WTC11 (cell line): Measurements from ENCODE around the gene SLC41A1. TPM values are rescaled to one million over a fixed set of nuclear protein-coding genes. Genes with fewer than 3 reads are reported as not detected.

Source experiments
- ATAC-seq: fragments of 200-7000 bp; cut with Tn5 transposase; 2 replicates; pipeline ENCODE4 v1.10.0; 2021; ENCODE audit warnings: mild to moderate bottlenecking, moderate library complexity
- CTCF ChIA-PET: fragments of 300-600 bp; sonication (Branson Sonifier 250); formaldehyde crosslinking; loops from one replicate; lab custom pipeline; 2021; ENCODE audit warnings: antibody characterized with exemption; lab: Charles Lee
- POLR2A ChIA-PET: fragments of 350-600 bp; sonication (Branson Sonifier 250); formaldehyde crosslinking; loops from one replicate; lab custom pipeline; 2021; ENCODE audit warnings: antibody characterized with exemption; lab: Charles Lee
- DNase-seq: peaks from one replicate; pipeline ENCODE4 v3.0.0; 2021; ENCODE audit warnings: low spot score
- H3K27ac Mint-ChIP-seq: 2 replicates; pipeline ENCODE4 v1.8.0; 2021; ENCODE audit warnings: mixed read lengths
- H3K27me3 Mint-ChIP-seq: 2 replicates; pipeline ENCODE4 v1.8.0; 2021; ENCODE audit warnings: low read depth, mild to moderate bottlenecking, moderate library complexity, mixed read lengths
- H3K36me3 Mint-ChIP-seq: 2 replicates; pipeline ENCODE4 v1.8.0; 2021; ENCODE audit warnings: mixed read lengths
- H3K4me1 Mint-ChIP-seq: 2 replicates; pipeline ENCODE4 v1.8.0; 2022; ENCODE audit warnings: mixed read lengths
- H3K4me3 Mint-ChIP-seq: 2 replicates; pipeline ENCODE4 v1.8.0; 2021; ENCODE audit warnings: mild to moderate bottlenecking, moderate library complexity, mixed read lengths
- H3K9me3 Mint-ChIP-seq: 2 replicates; pipeline ENCODE4 v1.8.0; 2021; ENCODE audit warnings: mixed read lengths
- ATF1 ChIP-seq: sonication (generic); formaldehyde crosslinking; IDR thresholded peaks from 2 replicates; pipeline ENCODE4 v1.8.1; 2023; ENCODE audit warnings: mild to moderate bottlenecking, moderate library complexity, missing genetic modification reagents
- CREB1 ChIP-seq: sonication (generic); formaldehyde crosslinking; IDR thresholded peaks from 2 replicates; pipeline ENCODE4 v1.8.0; 2023; ENCODE audit warnings: mild to moderate bottlenecking, missing genetic modification reagents
- EMX1 ChIP-seq: fragments of 250-450 bp; sonication (Bioruptor Pico); IDR thresholded peaks from 2 replicates; pipeline ENCODE4 v1.8.0; 2021; ENCODE audit warnings: mild to moderate bottlenecking
- KAT7 ChIP-seq: sonication (generic); formaldehyde crosslinking; IDR thresholded peaks from 2 replicates; pipeline ENCODE4 v1.8.1; 2023; ENCODE audit warnings: missing genetic modification reagents, mild to moderate bottlenecking, borderline replicate concordance
- NFE2L1 ChIP-seq: sonication (generic); formaldehyde crosslinking; IDR thresholded peaks from 2 replicates; pipeline ENCODE4 v1.8.1; 2023; ENCODE audit warnings: missing genetic modification reagents
- SMAD4 ChIP-seq: sonication (generic); formaldehyde crosslinking; IDR thresholded peaks from 2 replicates; pipeline ENCODE4 v1.8.0; 2022; ENCODE audit warnings: mild to moderate bottlenecking, missing genetic modification reagents
- TCF7 ChIP-seq: sonication (generic); formaldehyde crosslinking; IDR thresholded peaks from 2 replicates; pipeline ENCODE4 v1.8.0; 2022; ENCODE audit warnings: mild to moderate bottlenecking, low read depth, missing genetic modification reagents, moderate library complexity
- ZNF317 ChIP-seq: sonication (generic); formaldehyde crosslinking; IDR thresholded peaks from 2 replicates; pipeline ENCODE4 v1.8.1; 2023; ENCODE audit warnings: low read depth, mild to moderate bottlenecking, moderate library complexity, missing genetic modification reagents, borderline replicate concordance
- ZNF396 ChIP-seq: fragments of 250-450 bp; sonication (Bioruptor Pico); IDR thresholded peaks from 2 replicates; pipeline ENCODE4 v1.8.0; 2021; ENCODE audit warnings: mild to moderate bottlenecking, moderate library complexity, borderline replicate concordance
- total RNA-seq: library from RNA; stranded (reverse); gene quantifications from 3 replicates; pipeline ENCODE4 v1.2.3, GENCODE V29; 2021
- TF ChIP-seq, protein P1 (sequence below): fragments of 250-450 bp; sonication (Bioruptor Pico); IDR thresholded peaks from 2 replicates; pipeline ENCODE4 v1.9.0; 2021; ENCODE audit warnings: moderate library complexity, mild to moderate bottlenecking, inconsistent platforms, borderline replicate concordance
- TF ChIP-seq, protein P2 (sequence below): sonication (generic); formaldehyde crosslinking; IDR thresholded peaks from 2 replicates; pipeline ENCODE4 v1.8.1; 2022; ENCODE audit warnings: missing genetic modification reagents, borderline replicate concordance
- TF ChIP-seq, protein P3 (sequence below): fragments of 250-450 bp; sonication (Bioruptor Pico); IDR thresholded peaks from 2 replicates; pipeline ENCODE4 v1.9.0; 2021; ENCODE audit warnings: mild to moderate bottlenecking
- TF ChIP-seq, protein P4 (sequence below): sonication (generic); formaldehyde crosslinking; IDR thresholded peaks from 2 replicates; pipeline ENCODE4 v1.8.1; 2023; ENCODE audit warnings: mild to moderate bottlenecking, missing genetic modification reagents, borderline replicate concordance
- TF ChIP-seq, protein P5 (sequence below): sonication (generic); formaldehyde crosslinking; IDR thresholded peaks from 2 replicates; pipeline ENCODE4 v1.8.1; 2022; ENCODE audit warnings: low read depth, mild to moderate bottlenecking, moderate library complexity, missing genetic modification reagents, borderline replicate concordance
- TF ChIP-seq, protein P6 (sequence below): sonication (generic); formaldehyde crosslinking; IDR thresholded peaks from 2 replicates; pipeline ENCODE4 v1.8.1; 2022; ENCODE audit warnings: low read depth, missing genetic modification reagents, borderline replicate concordance
- TF ChIP-seq, protein P7 (sequence below): sonication (generic); formaldehyde crosslinking; IDR thresholded peaks from 2 replicates; pipeline ENCODE4 v1.8.1; 2023; ENCODE audit warnings: mild to moderate bottlenecking, moderate library complexity, missing genetic modification reagents

The SLC41A1 gene
- total RNA-seq, 1 experiment from 2014 or later, result 32.8 TPM

DNA sequence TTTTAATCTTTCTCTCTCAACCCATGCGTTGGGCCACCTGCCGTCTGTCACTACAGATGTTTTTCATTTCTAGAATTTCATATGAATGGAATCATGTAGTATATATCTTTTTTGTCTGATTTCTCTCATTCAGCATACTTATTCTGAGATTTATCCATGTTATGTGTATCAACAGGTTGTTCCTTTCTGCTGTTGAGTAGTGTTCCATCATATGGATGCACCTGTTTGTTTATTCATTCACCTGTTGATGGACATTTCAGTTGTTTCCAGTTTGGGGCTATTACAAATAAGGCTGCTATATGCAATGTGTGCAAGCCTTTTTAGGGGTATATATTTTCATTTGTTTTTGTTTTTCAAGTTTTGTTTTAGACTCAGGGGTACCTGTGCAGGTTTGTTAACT is 9.4 kb upstream of the SLC41A1 start:
- CTCF ChIA-PET, result no interaction called here
- TF ChIP-seq ZNF396 (CRISPR knock-in tag) (no peak), KAT7 (CRISPR knock-in tag) (no peak)
- TF ChIP-seq, protein P1, sequence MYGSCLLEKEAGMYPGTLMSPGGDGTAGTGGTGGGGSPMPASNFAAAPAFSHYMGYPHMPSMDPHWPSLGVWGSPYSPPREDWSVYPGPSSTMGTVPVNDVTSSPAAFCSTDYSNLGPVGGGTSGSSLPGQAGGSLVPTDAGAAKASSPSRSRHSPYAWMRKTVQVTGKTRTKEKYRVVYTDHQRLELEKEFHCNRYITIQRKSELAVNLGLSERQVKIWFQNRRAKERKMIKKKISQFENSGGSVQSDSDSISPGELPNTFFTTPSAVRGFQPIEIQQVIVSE (CRISPR knock-in tag), result no peak
- TF ChIP-seq, protein P2, sequence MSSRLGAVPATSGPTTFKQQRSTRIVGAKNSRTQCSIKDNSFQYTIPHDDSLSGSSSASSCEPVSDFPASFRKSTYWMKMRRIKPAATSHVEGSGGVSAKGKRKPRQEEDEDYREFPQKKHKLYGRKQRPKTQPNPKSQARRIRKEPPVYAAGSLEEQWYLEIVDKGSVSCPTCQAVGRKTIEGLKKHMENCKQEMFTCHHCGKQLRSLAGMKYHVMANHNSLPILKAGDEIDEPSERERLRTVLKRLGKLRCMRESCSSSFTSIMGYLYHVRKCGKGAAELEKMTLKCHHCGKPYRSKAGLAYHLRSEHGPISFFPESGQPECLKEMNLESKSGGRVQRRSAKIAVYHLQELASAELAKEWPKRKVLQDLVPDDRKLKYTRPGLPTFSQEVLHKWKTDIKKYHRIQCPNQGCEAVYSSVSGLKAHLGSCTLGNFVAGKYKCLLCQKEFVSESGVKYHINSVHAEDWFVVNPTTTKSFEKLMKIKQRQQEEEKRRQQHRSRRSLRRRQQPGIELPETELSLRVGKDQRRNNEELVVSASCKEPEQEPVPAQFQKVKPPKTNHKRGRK (CRISPR knock-in tag), result no peak
- TF ChIP-seq, protein P3, sequence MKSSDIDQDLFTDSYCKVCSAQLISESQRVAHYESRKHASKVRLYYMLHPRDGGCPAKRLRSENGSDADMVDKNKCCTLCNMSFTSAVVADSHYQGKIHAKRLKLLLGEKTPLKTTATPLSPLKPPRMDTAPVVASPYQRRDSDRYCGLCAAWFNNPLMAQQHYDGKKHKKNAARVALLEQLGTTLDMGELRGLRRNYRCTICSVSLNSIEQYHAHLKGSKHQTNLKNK (CRISPR knock-in tag), result no peak
- Mint-ChIP-seq H3K9me3 (peaks cover 6% of the 10 kb centered on the region; the same call in 1 of the 2 replicates), H3K4me1 (peaks cover 11% of the 10 kb centered on the region), H3K36me3 (no peaks in the 10 kb centered on the region), H3K27me3 (peaks cover 3% of the 10 kb centered on the region; the same call in 1 of the 2 replicates), H3K27ac (no peak overlapping the region), H3K4me3 (no peak overlapping the region)
- POLR2A ChIA-PET, result no interaction called here
- DNase-seq, result no peak
- ATAC-seq, result no peak

DNA sequence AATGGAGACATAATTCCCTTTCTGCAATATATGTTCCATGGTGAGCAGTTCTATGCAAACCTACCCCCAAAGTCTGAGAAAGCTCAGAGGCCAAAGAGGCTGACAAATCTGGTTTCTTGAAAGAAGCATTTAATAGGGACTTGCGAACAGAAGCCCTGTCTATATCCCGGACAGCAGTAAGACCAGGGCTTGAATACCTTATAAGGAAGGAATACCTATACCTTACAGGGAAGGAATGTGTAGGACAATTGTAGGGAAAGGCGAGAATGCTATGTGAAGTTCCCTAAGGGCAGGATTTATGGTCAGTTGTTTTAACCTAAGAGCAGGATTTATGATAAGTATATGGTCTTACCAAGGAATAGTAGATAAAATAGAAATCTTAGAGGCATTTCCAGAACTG is 5.0 kb upstream of the SLC41A1 start:
- TF ChIP-seq ZNF317 (no peak), SMAD4 (CRISPR knock-in tag) (no peak), NFE2L1 (CRISPR knock-in tag) (no peak), EMX1 (no peak), ATF1 (CRISPR knock-in tag) (no peak), TCF7 (CRISPR knock-in tag) (no peak), CREB1 (no peak)
- TF ChIP-seq, protein P4, sequence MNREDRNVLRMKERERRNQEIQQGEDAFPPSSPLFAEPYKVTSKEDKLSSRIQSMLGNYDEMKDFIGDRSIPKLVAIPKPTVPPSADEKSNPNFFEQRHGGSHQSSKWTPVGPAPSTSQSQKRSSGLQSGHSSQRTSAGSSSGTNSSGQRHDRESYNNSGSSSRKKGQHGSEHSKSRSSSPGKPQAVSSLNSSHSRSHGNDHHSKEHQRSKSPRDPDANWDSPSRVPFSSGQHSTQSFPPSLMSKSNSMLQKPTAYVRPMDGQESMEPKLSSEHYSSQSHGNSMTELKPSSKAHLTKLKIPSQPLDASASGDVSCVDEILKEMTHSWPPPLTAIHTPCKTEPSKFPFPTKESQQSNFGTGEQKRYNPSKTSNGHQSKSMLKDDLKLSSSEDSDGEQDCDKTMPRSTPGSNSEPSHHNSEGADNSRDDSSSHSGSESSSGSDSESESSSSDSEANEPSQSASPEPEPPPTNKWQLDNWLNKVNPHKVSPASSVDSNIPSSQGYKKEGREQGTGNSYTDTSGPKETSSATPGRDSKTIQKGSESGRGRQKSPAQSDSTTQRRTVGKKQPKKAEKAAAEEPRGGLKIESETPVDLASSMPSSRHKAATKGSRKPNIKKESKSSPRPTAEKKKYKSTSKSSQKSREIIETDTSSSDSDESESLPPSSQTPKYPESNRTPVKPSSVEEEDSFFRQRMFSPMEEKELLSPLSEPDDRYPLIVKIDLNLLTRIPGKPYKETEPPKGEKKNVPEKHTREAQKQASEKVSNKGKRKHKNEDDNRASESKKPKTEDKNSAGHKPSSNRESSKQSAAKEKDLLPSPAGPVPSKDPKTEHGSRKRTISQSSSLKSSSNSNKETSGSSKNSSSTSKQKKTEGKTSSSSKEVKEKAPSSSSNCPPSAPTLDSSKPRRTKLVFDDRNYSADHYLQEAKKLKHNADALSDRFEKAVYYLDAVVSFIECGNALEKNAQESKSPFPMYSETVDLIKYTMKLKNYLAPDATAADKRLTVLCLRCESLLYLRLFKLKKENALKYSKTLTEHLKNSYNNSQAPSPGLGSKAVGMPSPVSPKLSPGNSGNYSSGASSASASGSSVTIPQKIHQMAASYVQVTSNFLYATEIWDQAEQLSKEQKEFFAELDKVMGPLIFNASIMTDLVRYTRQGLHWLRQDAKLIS (CRISPR knock-in tag), result no peak
- TF ChIP-seq, protein P5, sequence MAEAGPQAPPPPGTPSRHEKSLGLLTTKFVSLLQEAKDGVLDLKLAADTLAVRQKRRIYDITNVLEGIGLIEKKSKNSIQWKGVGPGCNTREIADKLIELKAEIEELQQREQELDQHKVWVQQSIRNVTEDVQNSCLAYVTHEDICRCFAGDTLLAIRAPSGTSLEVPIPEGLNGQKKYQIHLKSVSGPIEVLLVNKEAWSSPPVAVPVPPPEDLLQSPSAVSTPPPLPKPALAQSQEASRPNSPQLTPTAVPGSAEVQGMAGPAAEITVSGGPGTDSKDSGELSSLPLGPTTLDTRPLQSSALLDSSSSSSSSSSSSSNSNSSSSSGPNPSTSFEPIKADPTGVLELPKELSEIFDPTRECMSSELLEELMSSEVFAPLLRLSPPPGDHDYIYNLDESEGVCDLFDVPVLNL (CRISPR knock-in tag), result no peak
- TF ChIP-seq, protein P6, sequence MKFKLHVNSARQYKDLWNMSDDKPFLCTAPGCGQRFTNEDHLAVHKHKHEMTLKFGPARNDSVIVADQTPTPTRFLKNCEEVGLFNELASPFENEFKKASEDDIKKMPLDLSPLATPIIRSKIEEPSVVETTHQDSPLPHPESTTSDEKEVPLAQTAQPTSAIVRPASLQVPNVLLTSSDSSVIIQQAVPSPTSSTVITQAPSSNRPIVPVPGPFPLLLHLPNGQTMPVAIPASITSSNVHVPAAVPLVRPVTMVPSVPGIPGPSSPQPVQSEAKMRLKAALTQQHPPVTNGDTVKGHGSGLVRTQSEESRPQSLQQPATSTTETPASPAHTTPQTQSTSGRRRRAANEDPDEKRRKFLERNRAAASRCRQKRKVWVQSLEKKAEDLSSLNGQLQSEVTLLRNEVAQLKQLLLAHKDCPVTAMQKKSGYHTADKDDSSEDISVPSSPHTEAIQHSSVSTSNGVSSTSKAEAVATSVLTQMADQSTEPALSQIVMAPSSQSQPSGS (CRISPR knock-in tag), result no peak
- TF ChIP-seq, protein P7, sequence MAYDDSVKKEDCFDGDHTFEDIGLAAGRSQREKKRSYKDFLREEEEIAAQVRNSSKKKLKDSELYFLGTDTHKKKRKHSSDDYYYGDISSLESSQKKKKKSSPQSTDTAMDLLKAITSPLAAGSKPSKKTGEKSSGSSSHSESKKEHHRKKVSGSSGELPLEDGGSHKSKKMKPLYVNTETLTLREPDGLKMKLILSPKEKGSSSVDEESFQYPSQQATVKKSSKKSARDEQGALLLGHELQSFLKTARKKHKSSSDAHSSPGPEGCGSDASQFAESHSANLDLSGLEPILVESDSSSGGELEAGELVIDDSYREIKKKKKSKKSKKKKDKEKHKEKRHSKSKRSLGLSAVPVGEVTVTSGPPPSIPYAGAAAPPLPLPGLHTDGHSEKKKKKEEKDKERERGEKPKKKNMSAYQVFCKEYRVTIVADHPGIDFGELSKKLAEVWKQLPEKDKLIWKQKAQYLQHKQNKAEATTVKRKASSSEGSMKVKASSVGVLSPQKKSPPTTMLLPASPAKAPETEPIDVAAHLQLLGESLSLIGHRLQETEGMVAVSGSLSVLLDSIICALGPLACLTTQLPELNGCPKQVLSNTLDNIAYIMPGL, result no peak
- Mint-ChIP-seq H3K36me3 (no peaks in the 10 kb centered on the region), H3K27ac (no peak overlapping the region; the same call in 1 of the 2 replicates), H3K27me3 (peaks cover 16% of the 10 kb centered on the region; the same call in 1 of the 2 replicates), H3K4me1 (peaks cover 11% of the 10 kb centered on the region), H3K4me3 (no peak overlapping the region), H3K9me3 (no peaks in the 10 kb centered on the region)
- DNase-seq (no peak), ATAC-seq (no peak)
- ChIA-PET POLR2A (no interaction called here), CTCF (interaction anchor here (0.9 to 2.1 kb wide), 2 partner anchors 159 kb away, joined by 3 to 6 read pairs; no protein-coding TSS in a partner anchor)
